ENCODE data around the gene GAS7. TPM values are rescaled to one million over a fixed set of nuclear protein-coding genes. Genes with fewer than 3 reads are reported as not detected.

Gene GAS7
- total and polyA plus RNA-seq, 2 of the 13 experiments (the other 11 are each of a cell fraction or from before 2014, with no cell fraction given), result 1.0 to 5.2 TPM

DNA sequence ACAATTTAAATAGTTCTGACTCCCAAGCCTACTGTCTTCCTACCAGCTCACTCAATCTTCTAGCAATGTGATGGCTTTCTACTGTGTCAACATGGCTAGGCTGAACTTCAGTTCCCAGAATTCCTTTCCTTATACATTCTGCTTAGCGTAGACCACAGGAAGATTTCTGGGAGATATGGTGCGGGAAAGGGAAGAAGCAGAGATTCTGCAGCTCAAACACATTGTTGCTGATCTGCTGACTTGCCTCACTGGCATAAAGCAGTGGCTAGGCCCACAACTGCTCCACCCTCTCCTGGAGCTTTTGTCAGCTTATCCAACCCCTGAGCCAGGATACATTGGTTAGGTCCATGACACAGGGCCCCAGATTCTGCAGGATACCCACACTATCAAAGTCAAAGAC lies 58.8 kb downstream of the GAS7 start:
- Histone ChIP-seq H3K27ac (ENCODE audit: extremely low read length, insufficient read depth, low read length) (no peak overlapping the region), H4K20me1 (ENCODE audit: insufficient read depth, low read length) (no peaks in the 10 kb centered on the region), H3K9me3 (ENCODE audit: low read length) (no peaks in the 10 kb centered on the region), H3K36me3 (replicated peaks in 1 of 2; ENCODE audit: control insufficient read depth in 1 of 2, insufficient read depth in 2 of 2, low read length in 2 of 2) (no peaks in the 10 kb centered on the region), H3K4me1 (ENCODE audit: insufficient read depth, low read length) (no peaks in the 10 kb centered on the region), H3K27me3 (ENCODE audit: control insufficient read depth in 1 of 2, insufficient read depth in 2 of 2, low read length in 2 of 2) (peaks cover 0 to 17% of the 10 kb centered on the region in 2 experiments; a peak in 3 of 5 replicates), H3K4me3 (replicated peaks in 1 of 3; ENCODE audit: insufficient read depth in 1 of 3, low read depth in 2 of 3, low read length in 3 of 3) (no peak overlapping the region), H3K79me2 (ENCODE audit: insufficient read depth, low read length) (no peaks in the 10 kb centered on the region), H3K4me2 (ENCODE audit: low read depth, low read length) (no peak overlapping the region), H3K9ac (ENCODE audit: insufficient read depth, low read depth, low read length) (no peak overlapping the region), H2AFZ (ENCODE audit: low read length) (no peak overlapping the region)
- DNase-seq (ENCODE audit: low spot score), result no peak
- ChIA-PET CTCF (ENCODE audit: low intra/inter-chr PET ratio, low total read pairs) (no interaction called here), POLR2A (no interaction called here)
- no peak for ATAC-seq
- BruUV-seq (replicated peaks), result no TSS peak
- in situ Hi-C loops (cut with HindIII; ENCODE audit: extremely low pct_ligation_motif_present, low pct_unique_long_range_greater_than_20kb), result no loop called here
- intact Hi-C loops (cut with micrococcal nuclease; ENCODE audit: unreplicated experiment), result no loop called here
- 41% methylated on average over 2 of the region's 2 CpGs for WGBS (ENCODE audit: low lambda C conversion rate)
- TF ChIP-seq PHF8 (CRISPR knock-in tag; IDR thresholded peaks at IDR 0.05) (no peak), NCOR1 (IDR thresholded peaks at IDR 0.05; ENCODE audit: borderline replicate concordance, low read length) (no peak), MAF1 (CRISPR knock-in tag; IDR thresholded peaks at IDR 0.05; ENCODE audit: borderline replicate concordance) (no peak), SNAPC2 (CRISPR knock-in tag; IDR thresholded peaks at IDR 0.05) (no peak), ZBTB7A (CRISPR knock-in tag; IDR thresholded peaks at IDR 0.05) (no peak), NR2F1 (CRISPR knock-in tag; IDR thresholded peaks at IDR 0.05) (no peak)
- no peak for FAIRE-seq

DNA sequence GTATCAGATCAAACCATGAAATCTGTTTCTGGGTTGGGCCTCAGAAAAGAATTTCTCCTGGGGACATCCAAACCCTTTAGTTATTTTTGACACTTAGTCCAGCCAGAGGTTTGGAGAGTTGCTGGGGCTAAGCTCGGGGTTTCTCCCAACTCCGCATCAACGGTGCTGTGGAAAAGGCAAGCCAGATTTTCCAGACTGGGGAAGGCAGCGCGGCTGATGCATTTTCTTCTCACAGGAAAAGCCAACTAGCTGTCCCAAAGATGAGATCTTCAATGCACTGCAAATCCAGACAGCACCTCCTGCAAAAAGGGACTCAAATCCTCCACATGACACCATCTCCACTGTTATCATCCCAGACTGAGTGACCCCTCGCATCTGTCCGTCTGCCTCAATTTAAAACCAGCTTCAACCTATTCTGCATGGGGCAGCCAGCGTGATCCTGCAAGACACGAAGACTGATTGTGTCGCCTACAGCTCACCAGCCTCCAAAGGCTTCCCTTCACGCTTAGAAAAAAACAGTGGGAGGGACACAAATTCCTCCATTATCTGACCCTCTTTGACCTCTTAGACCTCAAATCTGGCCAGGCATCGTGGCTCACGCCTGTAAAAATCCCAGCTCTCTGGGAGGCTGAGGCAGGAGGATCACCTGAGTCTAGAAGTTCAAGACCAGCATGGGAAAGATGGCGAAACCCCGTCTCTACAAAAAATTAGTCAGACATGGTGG lies 62.0 kb downstream of the GAS7 start:
- Histone ChIP-seq H3K4me2 (ENCODE audit: low read depth, low read length) (no peak overlapping the region), H3K79me2 (ENCODE audit: insufficient read depth, low read length) (no peaks in the 10 kb centered on the region), H3K27me3 (ENCODE audit: control insufficient read depth in 1 of 2, insufficient read depth in 2 of 2, low read length in 2 of 2) (peaks cover 0 to 12% of the 10 kb centered on the region in 2 experiments; a peak in 3 of 5 replicates), H4K20me1 (ENCODE audit: insufficient read depth, low read length) (no peaks in the 10 kb centered on the region), H3K9ac (ENCODE audit: insufficient read depth, low read depth, low read length) (no peak overlapping the region), H3K4me3 (replicated peaks in 1 of 3; ENCODE audit: insufficient read depth in 1 of 3, low read depth in 2 of 3, low read length in 3 of 3) (no peak overlapping the region), H3K36me3 (replicated peaks in 1 of 2; ENCODE audit: control insufficient read depth in 1 of 2, insufficient read depth in 2 of 2, low read length in 2 of 2) (no peaks in the 10 kb centered on the region), H3K27ac (ENCODE audit: extremely low read length, insufficient read depth, low read length) (no peak overlapping the region), H3K4me1 (ENCODE audit: insufficient read depth, low read length) (no peaks in the 10 kb centered on the region), H2AFZ (ENCODE audit: low read length) (no peak overlapping the region), H3K9me3 (ENCODE audit: low read length) (no peaks in the 10 kb centered on the region)
- no peak for FAIRE-seq
- intact Hi-C loops (cut with micrococcal nuclease; ENCODE audit: unreplicated experiment), result no loop called here
- in situ Hi-C loops (cut with HindIII; ENCODE audit: extremely low pct_ligation_motif_present, low pct_unique_long_range_greater_than_20kb), result no loop called here
- no peak for DNase-seq (ENCODE audit: low spot score)
- ChIA-PET POLR2A (no interaction called here), CTCF (ENCODE audit: low intra/inter-chr PET ratio, low total read pairs) (no interaction called here)
- no TSS peak for BruUV-seq (replicated peaks)
- no peak for ATAC-seq
- WGBS (ENCODE audit: low lambda C conversion rate), result 25% methylated on average over 10 of the region's 15 CpGs
- TF ChIP-seq, protein P1, sequence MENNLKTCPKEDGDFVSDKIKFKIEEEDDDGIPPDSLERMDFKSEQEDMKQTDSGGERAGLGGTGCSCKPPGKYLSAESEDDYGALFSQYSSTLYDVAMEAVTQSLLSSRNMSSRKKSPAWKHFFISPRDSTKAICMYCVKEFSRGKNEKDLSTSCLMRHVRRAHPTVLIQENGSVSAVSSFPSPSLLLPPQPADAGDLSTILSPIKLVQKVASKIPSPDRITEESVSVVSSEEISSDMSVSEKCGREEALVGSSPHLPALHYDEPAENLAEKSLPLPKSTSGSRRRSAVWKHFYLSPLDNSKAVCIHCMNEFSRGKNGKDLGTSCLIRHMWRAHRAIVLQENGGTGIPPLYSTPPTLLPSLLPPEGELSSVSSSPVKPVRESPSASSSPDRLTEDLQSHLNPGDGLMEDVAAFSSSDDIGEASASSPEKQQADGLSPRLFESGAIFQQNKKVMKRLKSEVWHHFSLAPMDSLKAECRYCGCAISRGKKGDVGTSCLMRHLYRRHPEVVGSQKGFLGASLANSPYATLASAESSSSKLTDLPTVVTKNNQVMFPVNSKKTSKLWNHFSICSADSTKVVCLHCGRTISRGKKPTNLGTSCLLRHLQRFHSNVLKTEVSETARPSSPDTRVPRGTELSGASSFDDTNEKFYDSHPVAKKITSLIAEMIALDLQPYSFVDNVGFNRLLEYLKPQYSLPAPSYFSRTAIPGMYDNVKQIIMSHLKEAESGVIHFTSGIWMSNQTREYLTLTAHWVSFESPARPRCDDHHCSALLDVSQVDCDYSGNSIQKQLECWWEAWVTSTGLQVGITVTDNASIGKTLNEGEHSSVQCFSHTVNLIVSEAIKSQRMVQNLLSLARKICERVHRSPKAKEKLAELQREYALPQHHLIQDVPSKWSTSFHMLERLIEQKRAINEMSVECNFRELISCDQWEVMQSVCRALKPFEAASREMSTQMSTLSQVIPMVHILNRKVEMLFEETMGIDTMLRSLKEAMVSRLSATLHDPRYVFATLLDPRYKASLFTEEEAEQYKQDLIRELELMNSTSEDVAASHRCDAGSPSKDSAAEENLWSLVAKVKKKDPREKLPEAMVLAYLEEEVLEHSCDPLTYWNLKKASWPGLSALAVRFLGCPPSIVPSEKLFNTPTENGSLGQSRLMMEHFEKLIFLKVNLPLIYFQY (CRISPR knock-in tag; IDR thresholded peaks at IDR 0.05; ENCODE audit: borderline replicate concordance), result no peak
- TF ChIP-seq, protein P2, sequence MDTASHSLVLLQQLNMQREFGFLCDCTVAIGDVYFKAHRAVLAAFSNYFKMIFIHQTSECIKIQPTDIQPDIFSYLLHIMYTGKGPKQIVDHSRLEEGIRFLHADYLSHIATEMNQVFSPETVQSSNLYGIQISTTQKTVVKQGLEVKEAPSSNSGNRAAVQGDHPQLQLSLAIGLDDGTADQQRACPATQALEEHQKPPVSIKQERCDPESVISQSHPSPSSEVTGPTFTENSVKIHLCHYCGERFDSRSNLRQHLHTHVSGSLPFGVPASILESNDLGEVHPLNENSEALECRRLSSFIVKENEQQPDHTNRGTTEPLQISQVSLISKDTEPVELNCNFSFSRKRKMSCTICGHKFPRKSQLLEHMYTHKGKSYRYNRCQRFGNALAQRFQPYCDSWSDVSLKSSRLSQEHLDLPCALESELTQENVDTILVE (CRISPR knock-in tag; IDR thresholded peaks at IDR 0.05), result no peak
- no peak for TF ChIP-seq ASH2L (IDR thresholded peaks at IDR 0.05; ENCODE audit: insufficient read length, low read depth, low read length)
- no peak for TF ChIP-seq ARID2 (CRISPR knock-in tag; IDR thresholded peaks at IDR 0.05; ENCODE audit: borderline replicate concordance)
